ENCODE results near the gene C1orf122.
"Not testable (repeated sequence)": the region's sequence is repeated elsewhere in the genome, so short reads cannot be mapped to it uniquely, and the experiment has no call there.

Gene C1orf122

GRCh38 chr1:37807555-37808368, at the start of gene C1orf122, which contains the start of gene YRDC:
C1orf122 (plus strand) TSS chr1:37807790; CDS start chr1:37808405, 615 bp downstream.
YRDC (minus strand) TSS chr1:37808208; CDS start chr1:37808180, 28 bp downstream.
- peak; percentile 90 for DNase-seq (ENCODE audit: low spot score)

- no peak for DNase-seq (ENCODE audit: low spot score)
Measured at GRCh38 chr1:37759451-37759850, 48.1 kb upstream of the C1orf122 start.

GRCh38 chr1:37761416-37762095, 46.0 kb upstream of the C1orf122 start:
- no peak for DNase-seq (ENCODE audit: low spot score)

GRCh38 chr1:37762516-37762915, 45.1 kb upstream of the C1orf122 start:
- DNase-seq (ENCODE audit: low spot score) = no peak

- no peak for DNase-seq (ENCODE audit: low spot score)
Measured at GRCh38 chr1:37763791-37764413, 43.7 kb upstream of the C1orf122 start.

- DNase-seq (ENCODE audit: low spot score) = peak; percentile 4
Measured at GRCh38 chr1:37764414-37764825, 43.2 kb upstream of the C1orf122 start.

- DNase-seq (ENCODE audit: low spot score) = no peak
Measured at GRCh38 chr1:37764888-37765441, 42.6 kb upstream of the C1orf122 start, which contains the start of gene EPHA10. EPHA10 (minus strand) TSS chr1:37765120; CDS start chr1:37765066, 54 bp downstream.

- DNase-seq (ENCODE audit: low spot score) = no peak
Measured at GRCh38 chr1:37765916-37766664, 41.5 kb upstream of the C1orf122 start.

GRCh38 chr1:37767488-37767887, 40.1 kb upstream of the C1orf122 start:
- no peak for DNase-seq (ENCODE audit: low spot score)

- DNase-seq (ENCODE audit: low spot score) = not testable (repeated sequence)
Measured at GRCh38 chr1:37771440-37771839, 36.1 kb upstream of the C1orf122 start.

GRCh38 chr1:37776946-37777516, 30.6 kb upstream of the C1orf122 start:
- DNase-seq (ENCODE audit: low spot score) = no peak

- DNase-seq (ENCODE audit: low spot score) = no peak
Measured at GRCh38 chr1:37778654-37779053, 28.9 kb upstream of the C1orf122 start.

GRCh38 chr1:37782491-37782890, 25.1 kb upstream of the C1orf122 start:
- DNase-seq (ENCODE audit: low spot score) = no peak

GRCh38 chr1:37792943-37793686, 14.5 kb upstream of the C1orf122 start:
- no peak for DNase-seq (ENCODE audit: low spot score)

- DNase-seq (ENCODE audit: low spot score) = peak; percentile 11
Measured at GRCh38 chr1:37793773-37794371, 13.7 kb upstream of the C1orf122 start, which contains the start of gene MANEAL. MANEAL (plus strand) TSS chr1:37793847; CDS start chr1:37794183, 336 bp downstream.

- DNase-seq (ENCODE audit: low spot score) = no peak
Measured at GRCh38 chr1:37794372-37795339, 12.9 kb upstream of the C1orf122 start.

GRCh38 chr1:37795340-37796125, 12.1 kb upstream of the C1orf122 start:
- peak; percentile 12 for DNase-seq (ENCODE audit: low spot score)
